Dermis microvascular lymphatic vessel endothelial cell (primary cell): ENCODE measurements around the gene CALHM5. TPM values are rescaled to one million over a fixed set of nuclear protein-coding genes. Genes with fewer than 3 reads are reported as not detected.
"Not testable (repeated sequence)": the region's sequence is repeated elsewhere in the genome, so short reads cannot be mapped to it uniquely, and the experiment has no call there.

Experiments
- DNase-seq, 2 donors: peaks; one replicate each; pipeline versions ENCODE4 v3.0.0 to v3.0.0-alpha.2; 2010; ENCODE audit warnings: low read depth in 2 of 2
- total RNA-seq: library from RNA; depleted of rRNA; stranded (reverse); fragments of >200 nt; gene quantifications from 2 replicates; pipeline ENCODE4 v1.2.1, GENCODE V29; 2014

CALHM5 gene, protein sequence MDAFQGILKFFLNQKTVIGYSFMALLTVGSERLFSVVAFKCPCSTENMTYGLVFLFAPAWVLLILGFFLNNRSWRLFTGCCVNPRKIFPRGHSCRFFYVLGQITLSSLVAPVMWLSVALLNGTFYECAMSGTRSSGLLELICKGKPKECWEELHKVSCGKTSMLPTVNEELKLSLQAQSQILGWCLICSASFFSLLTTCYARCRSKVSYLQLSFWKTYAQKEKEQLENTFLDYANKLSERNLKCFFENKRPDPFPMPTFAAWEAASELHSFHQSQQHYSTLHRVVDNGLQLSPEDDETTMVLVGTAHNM
- total RNA-seq, result 0.64 and 1.4 TPM in 2 replicates

DNA sequence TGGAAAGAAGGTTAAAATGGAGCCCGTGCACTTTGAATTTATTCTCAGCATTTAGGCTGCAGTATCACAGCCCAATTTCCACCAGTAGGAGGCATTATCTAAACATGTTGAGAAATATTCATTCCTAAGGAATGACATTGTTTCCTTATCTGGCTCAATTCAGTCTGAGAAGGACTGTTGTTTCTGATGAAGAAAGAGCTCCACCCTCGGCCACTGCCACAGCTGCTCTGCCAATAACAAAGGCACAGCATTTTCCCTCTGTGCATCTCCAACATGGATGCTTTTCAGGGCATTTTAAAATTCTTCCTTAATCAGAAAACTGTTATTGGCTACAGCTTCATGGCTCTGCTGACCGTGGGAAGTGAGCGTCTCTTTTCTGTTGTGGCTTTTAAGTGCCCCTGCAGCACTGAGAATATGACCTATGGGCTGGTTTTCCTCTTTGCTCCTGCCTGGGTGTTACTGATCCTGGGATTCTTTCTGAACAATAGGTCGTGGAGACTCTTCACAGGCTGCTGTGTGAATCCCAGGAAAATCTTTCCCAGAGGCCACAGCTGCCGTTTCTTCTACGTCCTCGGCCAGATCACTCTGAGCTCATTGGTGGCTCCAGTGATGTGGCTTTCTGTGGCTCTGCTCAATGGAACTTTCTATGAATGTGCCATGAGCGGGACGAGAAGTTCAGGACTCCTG, at the start of gene CALHM5:
Gene CALHM5 (plus strand): TSS at position 216 of the 687 bp plus-strand sequence. CDS start 58 bp downstream, at position 274.
- DNase-seq, result peak in 1 of 2 donors; percentile 85

DNA sequence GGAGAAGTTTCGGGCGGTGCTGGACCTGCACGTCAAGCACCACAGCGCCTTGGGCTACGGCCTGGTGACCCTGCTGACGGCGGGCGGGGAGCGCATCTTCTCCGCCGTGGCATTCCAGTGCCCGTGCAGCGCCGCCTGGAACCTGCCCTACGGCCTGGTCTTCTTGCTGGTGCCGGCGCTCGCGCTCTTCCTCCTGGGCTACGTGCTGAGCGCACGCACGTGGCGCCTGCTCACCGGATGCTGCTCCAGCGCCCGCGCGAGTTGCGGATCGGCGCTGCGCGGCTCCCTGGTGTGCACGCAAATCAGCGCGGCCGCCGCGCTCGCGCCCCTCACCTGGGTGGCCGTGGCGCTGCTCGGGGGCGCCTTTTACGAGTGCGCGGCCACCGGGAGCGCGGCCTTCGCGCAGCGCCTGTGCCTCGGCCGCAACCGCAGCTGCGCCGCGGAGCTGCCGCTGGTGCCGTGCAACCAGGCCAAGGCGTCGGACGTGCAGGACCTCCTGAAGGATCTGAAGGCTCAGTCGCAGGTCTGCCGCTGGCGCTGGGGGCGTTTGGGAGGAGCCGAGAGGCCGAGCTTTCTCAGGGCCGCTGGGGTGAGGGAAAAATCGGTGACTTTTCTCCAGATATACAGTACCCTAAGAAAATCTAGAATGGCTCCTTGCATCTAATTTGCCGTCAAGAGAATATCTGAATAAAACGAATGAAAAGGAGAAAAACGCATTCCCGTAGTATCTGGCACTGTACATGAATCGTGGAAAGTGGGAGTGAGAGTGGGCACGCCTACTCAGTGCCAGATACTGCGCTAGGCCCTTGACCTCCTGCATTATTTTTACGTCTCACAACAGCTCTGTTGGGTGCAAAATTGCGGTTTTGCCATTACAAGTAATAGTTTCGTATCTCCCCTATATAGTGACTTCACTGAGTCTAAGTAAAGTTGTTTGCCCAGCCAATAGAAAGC, 49.2 kb upstream of the CALHM5 start:
- DNase-seq, result peak in 1 of 2 donors; percentile 52

DNA sequence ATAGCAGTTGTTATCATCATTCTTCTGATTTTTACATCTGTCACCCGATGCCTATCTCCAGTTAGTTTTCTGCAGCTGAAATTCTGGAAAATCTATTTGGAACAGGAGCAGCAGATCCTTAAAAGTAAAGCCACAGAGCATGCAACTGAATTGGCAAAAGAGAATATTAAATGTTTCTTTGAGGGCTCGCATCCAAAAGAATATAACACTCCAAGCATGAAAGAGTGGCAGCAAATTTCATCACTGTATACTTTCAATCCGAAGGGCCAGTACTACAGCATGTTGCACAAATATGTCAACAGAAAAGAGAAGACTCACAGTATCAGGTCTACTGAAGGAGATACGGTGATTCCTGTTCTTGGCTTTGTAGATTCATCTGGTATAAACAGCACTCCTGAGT, 48.1 kb upstream of the CALHM5 start:
- DNase-seq, result no peak

DNA sequence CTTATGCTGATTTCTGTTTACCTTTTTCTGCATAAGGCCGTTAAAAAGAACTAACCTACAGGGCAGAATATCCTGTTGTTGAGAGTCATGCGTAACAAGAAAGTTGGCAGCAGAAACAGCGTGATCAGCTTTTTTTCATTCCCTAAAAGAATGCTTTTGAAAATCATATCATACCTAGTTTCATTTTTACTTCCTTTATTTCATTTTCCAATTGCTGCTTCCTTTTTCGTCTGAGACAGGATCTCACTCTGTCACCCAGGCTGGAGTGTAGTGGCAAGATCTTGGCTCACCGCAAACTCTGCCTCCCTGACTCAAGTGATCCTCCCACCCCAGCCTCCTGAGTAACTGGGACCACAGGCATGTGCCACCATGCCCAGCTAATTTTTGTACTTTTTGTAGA, 46.2 kb upstream of the CALHM5 start:
- peak; percentile 20 to 57 for DNase-seq

DNA sequence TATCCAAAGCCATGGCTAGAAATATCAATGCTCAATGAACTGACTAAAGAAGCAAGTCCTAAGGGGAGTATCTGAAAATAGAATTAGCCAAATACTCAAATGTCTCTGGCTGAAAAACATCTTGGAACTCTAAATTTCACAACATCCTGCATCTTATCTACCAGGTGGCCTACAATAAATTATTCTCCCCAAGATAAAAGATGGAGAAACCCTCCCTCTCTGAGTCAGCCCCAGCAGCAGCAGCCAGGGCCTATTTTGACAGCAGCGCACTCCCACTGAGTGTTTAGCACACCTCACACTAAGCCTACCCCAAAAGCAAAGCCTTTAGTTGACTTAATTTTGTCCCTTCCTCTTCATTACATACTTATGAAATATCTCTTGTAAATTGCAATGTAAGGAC, 44.3 kb upstream of the CALHM5 start:
- DNase-seq, result no peak

DNA sequence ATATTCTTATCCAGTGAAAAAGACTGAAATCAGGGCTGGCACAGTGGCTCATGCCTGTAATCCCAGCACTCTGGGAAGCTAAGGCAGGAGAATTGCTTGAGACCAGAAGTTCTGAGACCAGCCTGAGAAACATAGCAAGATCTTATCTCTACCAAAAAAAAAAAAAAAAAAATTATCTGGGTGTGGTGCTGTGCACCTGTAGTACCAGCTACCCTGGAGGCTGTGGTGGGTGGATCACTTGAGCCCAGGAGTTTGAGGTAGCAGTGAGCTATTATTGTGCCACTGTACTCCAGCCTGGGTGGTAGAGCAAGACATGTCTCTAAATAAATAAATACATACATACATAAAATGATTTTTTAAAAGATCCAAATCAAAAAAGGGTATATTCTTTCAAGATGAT, 43.9 kb upstream of the CALHM5 start:
- no peak for DNase-seq

DNA sequence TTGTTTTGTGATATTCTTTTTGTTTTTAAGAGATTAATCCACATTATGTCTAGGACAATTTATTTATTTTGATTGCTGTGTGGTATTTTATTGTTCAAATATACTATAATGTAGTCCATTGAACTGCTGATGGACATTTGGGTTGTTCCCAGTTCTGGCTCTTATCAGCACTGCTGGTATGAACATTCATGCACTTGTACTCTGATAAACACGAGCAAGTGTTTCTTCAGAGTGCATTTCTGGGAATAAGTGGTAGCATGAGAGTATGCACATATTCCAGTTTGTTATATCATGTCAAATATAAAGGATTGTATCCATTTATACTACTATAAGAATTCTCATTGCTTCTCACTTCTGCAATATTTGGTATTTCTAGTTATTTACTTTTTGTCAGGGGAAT, 43.1 kb upstream of the CALHM5 start:
- DNase-seq, result no peak

DNA sequence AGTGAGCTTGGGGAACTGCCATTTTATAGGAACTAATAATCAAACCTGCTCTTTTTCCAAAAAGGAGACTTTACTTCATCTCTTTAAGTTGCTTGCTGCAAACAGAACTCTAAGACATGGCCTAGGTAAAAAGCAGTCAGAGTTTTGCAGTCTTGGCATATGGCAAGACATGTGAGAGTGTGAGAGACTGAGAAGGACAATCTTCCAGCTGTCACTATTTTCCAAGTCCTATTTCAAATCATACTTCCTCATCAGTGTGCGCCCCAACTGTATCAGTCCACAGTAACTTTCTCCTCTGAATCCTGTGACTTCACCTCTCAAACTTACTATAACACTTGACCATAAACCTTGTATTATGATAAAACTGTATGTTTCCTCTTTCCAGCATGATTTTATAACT, 39.9 kb upstream of the CALHM5 start:
- no peak for DNase-seq

DNA sequence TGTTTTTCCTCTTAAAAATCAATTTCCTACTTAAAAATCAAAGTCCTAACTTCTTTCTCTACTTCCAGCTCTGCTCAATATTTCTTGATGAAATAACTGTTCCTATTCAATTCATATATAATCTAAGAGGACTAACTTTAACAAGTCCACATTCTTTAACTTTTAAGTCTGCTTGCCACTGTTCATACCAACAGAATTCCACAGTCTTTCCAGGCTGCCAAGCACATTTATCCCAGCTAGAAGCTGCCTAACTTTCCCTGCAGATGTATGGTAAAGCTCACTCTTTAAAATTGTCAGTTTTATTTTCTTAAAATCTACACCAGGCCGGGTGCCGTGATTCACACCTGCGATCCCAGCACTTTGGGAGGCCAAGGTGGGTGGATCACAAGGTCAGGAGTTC, 38.7 kb upstream of the CALHM5 start:
- no peak for DNase-seq

DNA sequence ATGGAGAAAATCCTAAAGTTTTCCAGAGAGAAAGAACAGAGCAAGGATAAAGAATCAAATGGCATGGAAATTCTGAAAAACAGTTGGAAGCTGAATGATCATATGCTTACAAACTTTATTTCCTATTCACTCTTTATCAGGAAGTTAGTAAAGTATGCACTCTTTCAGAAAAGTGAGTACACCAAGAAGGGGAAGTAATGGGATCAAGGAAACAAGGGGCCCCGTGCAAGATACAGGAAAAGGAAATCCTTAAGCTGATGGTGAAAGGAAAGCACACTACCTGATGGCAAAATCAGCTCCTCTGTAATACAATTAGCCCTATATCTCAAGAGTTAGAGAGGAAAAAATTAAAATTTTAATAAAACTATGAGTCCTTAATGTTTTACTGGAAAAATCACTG, 36.3 kb upstream of the CALHM5 start:
- no peak for DNase-seq

DNA sequence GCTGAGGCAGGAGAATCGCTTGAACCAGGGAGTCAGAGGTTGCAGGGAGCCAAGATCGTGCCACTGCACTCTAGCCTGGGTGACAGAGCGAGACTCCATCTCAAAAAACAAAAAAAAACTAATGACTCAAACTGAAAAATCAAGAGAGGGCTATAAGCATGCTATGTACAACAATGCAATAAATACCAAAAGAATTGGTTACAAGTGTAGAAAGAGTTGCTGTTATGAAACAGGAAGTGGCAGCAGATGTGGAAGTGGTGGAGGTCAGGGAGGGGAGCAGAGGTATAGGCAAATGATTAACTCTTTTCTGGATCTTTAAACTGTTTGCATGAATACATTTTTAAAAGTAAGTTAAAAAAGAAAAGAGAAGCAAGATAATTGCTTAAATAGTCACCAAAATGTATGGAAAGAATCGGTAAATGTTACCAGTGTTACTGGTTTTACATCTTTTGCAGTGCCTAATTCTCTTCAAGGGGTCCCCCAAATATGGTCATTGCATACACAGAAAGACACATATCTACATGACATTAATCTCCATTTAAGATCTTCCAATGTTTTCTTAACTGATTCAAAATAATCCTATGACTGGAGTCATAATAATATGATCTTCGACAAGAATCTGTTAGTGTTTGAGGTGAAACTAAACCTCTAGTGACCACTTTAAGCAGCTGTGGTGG, 35.3 kb upstream of the CALHM5 start:
- peak in 1 of 2 donors; percentile 7 for DNase-seq

DNA sequence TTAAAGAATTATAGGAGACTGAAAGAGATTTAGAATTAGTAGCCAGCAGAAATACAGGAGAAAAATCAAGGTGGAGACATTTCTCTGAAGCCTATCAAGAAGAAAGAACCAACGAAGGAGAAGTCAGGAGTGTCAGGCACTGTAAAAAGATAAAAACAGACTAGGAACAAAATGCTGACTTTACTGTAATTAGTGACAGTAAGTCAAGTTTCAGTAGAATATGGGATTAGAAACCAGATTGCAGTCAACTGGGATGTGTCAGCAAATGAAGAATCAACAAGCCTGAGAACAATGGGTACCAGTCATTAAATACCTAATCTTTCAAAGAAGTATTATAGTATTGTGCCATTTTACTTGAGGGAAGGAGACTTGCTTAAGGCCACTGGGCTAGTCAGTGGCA, 28.7 kb upstream of the CALHM5 start:
- no peak for DNase-seq

DNA sequence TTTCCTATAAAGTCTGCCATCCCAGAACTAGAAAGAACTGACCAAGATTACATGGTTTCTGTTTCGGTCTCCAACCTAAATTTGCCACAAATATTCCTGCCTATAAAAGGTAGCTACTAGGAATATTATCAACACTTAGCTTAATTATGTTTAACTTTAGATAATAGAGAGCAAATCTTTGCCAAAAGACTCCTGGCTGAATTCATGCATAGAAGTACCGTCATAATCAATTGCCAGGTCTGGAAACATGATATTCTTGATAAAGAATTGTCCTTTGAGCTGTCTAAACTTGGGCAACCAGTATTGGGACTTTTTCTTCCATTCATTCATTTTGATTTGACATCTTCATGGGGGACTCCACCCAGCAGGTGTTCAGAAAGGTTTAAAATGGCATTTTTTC, 27.8 kb upstream of the CALHM5 start:
- DNase-seq, result no peak

DNA sequence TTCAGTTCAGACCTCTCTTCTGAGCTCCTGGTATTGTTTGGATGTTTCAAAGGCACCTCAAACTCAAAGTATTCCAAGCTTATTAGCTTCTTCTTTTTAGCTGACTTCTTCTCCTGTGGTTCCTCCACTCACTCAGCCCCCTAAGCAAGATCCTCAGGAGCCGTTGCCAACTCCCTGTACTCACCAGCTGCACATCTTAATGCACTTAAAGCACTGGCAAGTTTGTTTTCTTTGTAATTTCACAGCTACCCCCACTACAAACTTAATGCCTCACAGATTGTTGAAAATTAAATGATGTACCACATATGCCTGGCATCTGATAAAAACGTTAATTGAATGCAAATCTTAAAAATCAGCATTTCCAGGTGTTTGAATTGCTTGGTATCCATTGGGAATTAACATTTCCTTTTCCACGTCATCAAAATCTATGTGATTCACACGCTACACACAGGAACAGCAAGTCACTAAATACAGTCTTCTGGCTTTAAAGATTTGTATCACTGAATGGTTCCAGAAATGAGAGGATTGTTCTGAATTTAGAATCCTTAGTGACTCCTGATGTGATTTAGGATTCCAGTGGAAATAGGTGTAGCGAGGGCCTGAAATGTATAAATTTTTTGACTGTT, 25.8 kb upstream of the CALHM5 start:
- DNase-seq, result no peak

DNA sequence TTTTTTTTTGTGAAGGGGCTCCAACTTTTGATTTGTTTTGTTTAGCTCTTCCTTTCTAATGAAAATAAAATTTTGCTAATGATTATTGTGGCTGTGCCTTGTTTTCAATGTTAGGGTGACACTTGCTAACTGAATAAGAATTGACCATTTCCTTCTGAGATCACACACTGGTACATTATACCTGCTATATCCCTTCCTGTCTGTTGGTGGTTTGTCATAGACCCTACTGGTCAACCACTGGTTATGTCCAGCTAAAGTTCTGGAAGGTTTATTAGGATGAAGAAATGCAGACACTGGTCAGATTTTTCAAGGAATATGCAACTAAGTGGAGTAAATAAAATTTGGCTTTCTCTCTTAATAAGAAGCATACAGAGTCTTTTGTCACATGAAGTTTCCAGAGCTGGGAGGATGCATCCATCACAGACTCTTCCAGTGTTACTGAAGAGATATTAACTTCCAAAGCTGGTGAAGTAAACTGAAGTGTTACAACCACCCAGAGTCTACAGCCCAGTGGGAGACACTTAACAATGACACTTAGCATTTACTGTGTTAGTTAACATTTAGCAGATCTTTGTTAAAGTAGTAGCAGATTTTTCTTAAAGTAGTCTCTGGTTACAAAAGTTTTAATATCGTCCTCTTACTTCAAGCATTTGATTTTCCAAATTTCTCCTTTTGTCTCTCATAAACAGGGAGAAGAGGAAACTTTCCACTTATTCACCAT, 19.7 kb upstream of the CALHM5 start:
- DNase-seq, result no peak

DNA sequence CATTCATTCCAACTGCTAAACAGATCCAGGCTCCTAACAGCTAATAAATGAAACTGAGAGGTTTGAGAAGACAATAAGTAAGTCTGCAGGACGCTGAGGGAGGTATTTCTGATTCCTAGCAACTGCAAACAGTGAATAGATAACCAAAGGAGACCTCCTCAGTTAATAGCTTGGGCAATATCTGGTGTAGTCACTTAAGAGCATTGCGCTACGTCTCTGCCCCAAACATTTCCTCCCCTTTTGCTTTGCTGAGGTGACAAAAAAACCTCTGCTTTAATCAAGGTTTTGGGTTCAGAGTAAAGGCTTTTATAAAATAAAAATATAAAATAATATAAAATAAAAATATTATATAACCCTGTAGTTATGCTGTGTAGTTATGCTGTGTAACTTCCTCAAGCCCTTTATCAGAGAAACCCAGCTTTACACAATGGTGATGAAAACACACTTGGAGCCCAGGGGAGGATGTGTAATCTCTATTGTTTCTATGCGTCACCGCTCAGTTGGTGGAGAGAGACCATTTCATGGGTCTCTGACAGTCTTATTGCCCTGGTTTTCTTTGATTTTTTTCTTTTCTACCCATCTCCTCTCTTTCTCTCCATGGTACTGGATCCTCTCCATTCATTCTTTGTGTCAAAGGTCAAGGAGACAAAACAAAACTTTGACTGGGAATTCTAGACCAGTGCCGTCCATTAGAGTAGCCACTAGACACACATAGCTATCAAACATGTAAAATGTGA, 18.9 kb upstream of the CALHM5 start:
- DNase-seq, result peak in 1 of 2 donors; percentile 54

DNA sequence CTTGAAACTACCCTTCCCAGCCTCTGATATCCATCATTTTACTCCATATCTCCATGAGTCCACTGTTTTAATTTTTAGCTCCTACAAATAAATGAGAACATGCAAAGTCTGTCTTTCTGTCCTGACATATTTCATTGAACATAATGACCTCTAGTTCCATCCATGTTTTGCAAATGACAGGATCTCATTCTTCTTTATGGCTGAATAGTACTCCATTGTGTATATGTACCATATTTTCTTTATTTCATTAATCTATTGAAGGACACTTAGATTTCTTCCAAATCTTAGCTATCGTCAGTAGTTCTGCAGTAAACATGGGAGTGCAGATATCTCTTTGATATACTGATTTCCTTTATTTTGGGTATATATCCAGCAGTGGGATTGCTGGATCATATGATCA, 16.3 kb upstream of the CALHM5 start:
- not testable (repeated sequence) for DNase-seq

DNA sequence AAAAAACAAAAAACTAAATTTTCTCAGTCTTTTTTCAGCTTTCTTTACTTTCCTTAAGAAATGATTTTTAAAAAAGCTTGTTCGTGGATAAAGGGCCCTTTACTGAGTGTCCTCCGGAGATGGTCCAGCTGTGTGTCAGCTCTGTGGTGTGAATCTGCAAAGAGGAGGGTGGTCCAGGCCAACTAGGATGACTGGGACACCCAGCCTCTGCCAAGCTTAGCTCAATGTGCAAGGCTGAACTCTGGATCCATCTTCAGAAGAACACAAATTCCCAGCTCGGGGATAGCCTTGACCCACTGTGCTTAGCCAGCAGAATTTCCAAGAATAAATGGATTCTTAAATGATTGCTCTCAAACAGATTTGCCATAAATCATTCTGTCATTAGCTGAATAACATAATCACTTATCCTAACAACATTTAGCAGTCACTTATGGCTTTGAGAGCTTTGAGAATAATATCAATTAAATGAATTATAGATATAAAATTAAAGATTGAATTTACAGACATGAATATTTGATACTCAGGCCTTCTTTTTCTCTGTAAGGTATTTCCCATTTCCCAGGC, 14.2 kb upstream of the CALHM5 start:
- DNase-seq, result no peak

DNA sequence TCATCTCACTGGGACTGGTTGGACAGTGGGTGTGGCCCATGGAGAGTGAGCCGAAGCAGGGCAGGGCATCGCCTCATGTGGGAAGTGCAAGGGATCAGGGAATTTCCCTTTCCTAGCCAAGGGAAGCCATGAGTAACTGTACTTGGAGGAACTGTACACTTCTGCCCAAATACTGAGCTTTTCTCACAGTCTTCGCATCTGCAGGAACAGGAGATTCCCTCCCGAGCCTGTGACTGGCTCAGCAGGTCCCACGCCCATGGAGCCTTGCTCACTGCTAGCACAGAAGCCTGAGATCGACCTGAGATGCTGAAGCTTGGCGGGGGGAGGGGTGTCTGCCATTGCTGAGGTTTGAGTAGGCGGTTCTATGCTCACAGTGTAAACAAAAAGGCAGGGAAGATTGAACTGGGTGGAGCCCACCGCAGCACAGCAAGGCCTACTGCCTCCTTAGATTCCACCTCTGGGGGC, 10.4 kb upstream of the CALHM5 start:
- DNase-seq, result no peak
